ENCODE measurements around the gene MAS1.
"Not testable (repeated sequence)": the region's sequence is repeated elsewhere in the genome, so short reads cannot be mapped to it uniquely, and the experiment has no call there.

The MAS1 gene

DNA sequence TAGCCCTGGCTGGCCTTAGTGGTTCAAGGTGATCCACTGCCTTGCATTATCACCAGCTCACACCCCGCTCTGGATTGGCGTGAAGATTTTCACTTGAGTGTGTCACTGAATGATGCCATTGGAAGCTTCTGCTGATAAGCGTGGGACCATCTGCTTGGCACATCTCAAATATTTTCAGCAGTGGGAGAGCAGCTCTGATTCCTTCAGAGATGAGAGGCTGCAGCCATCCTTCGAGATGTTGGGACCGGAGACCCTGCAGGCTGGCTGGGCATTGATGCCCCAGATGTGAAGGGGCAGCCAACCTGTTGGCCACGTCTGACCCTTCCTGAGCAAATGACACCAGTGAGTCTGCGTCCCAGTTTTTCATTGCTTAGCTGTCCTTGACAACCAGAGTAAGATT is at the start of gene MAS1:
Gene MAS1, plus strand, starts transcription at position 197 of the 400 bp plus-strand sequence. CDS start 15,968 bp downstream, outside the sequence.
- TF ChIP-seq, protein P1, sequence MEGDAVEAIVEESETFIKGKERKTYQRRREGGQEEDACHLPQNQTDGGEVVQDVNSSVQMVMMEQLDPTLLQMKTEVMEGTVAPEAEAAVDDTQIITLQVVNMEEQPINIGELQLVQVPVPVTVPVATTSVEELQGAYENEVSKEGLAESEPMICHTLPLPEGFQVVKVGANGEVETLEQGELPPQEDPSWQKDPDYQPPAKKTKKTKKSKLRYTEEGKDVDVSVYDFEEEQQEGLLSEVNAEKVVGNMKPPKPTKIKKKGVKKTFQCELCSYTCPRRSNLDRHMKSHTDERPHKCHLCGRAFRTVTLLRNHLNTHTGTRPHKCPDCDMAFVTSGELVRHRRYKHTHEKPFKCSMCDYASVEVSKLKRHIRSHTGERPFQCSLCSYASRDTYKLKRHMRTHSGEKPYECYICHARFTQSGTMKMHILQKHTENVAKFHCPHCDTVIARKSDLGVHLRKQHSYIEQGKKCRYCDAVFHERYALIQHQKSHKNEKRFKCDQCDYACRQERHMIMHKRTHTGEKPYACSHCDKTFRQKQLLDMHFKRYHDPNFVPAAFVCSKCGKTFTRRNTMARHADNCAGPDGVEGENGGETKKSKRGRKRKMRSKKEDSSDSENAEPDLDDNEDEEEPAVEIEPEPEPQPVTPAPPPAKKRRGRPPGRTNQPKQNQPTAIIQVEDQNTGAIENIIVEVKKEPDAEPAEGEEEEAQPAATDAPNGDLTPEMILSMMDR (IDR thresholded peaks at IDR 0.05; ENCODE audit: extremely low read depth, missing control alignments), result no peak
- no peak for DNase-seq (ENCODE audit: low spot score)

DNA sequence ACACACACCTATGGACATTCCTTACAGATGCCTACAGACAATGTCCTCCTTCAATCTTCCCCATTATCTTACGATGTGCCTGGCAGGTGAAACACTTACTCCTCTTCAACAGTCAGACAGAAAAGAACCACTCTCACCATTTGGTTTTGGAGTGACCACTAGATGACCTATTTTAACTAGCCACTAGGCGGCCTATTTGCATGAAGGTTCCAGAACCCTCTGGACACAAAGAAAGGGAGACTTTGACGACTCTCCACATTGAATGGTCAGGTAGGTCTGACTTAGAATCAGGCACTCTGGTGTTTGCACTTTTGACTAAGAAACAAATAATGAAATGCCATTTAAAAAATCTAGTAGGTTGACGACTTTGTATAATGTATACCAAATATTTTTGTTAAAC is 48.8 kb upstream of the MAS1 start:
- no peak for DNase-seq (ENCODE audit: low spot score)
- TF ChIP-seq, protein P1 (IDR thresholded peaks at IDR 0.05; ENCODE audit: extremely low read depth, missing control alignments), result no peak

DNA sequence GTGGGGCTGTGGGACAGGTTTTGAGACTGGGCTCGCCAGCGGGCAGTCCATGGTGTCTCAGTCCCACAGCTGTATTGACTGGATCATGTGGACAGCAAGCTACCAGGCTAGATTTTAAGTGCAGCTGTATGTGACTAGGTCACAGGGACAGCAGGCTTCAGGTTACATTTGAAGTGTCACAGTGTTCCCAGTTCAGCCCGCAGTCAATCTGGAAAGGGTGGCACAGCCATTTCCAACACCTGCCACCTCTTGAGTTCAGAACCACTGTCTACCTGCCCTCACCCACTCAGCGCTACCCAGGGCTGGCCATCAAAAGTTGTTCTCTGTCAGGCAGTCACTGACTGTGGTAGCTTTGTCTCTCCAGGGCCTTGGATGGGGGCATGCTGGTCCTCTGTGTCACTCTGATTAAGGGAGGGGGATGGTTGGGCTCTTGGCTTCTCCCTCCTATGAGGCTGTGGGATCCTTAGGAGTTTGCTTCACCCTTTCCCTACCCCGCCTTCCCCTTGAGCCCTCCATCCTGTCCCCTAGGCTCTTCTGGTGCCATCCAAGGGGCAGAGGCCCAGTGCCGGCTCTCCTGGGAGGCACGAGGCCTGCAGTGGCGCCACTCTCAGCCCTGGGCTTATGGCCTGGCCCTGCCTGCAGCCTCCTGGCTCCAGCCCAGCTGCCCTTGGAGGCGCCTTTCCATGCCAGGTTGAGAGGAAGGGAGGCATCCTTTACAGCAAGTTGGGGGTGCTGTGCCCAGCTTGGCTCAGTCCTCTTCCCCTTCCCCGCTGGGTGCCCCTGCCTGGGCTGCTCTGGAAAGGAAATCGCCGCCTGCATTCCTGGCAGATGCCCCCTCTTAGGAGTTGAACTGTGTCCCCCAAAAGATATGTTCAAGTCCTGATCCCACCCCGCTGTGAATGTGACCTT is 45.8 kb upstream of the MAS1 start:
- TF ChIP-seq, protein P1 (IDR thresholded peaks at IDR 0.05; ENCODE audit: extremely low read depth, missing control alignments), result no peak
- no peak for DNase-seq (ENCODE audit: low spot score)

DNA sequence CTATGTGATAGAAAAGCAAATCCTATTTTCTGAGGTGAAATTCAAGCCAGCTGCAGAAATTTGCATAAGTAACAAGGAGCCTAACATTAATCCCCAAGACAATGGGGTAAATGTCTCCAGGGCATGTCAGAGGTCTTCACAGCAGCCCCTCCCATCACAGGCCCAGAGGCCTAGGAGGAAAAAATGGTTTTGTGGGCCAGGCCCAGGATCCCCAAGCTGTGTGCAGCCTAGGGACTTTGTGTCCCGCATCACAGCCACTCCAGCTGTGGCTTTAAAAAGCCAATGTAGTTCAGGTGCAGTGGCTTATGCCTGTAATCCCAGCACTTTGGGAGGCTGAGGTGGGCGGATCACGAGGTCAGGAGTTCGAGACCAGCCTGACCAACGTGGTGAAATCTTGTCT is 42.2 kb upstream of the MAS1 start:
- not testable (repeated sequence) for DNase-seq (ENCODE audit: low spot score)

DNA sequence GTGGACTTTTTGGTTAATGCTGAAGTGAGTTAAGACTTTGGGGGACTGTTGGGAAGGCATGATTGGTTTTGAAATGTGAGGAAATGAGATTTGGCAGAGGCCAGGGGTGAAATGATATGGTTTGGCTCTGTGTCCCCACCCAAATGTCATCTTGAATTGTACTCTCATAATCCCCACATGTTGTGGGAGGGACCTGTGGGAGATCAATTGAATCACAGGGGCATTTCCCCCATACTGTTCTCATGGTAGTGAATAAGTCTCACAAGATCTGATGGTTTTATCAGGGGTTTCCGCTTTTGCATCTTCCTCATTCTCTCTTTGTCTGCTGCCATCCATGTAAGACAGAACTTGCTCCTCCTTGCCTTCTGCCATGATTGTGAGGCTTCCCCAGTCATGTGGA is 40.9 kb upstream of the MAS1 start:
- DNase-seq (ENCODE audit: low spot score), result not testable (repeated sequence)

DNA sequence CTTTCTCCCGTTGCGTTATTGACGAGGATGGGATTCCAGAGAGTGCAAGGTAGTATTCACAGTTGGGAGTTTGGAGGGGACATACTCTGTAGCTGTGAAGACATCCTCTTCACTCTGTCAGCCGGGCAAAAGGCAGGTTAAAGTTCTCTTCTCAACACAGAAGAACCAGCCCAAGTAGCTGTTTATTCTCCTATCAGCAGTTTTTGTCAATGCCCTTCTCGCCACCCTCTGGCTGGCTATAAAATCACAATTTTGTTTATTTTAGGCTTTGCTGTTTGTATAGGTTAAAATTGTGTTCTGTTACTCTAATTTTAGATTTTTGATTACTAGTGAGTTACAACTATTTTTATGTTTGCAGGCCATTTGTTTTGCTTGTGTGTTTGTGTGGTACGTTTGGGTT is 37.9 kb upstream of the MAS1 start:
- TF ChIP-seq, protein P1 (IDR thresholded peaks at IDR 0.05; ENCODE audit: extremely low read depth, missing control alignments), result no peak
- DNase-seq (ENCODE audit: low spot score), result peak; percentile 44

DNA sequence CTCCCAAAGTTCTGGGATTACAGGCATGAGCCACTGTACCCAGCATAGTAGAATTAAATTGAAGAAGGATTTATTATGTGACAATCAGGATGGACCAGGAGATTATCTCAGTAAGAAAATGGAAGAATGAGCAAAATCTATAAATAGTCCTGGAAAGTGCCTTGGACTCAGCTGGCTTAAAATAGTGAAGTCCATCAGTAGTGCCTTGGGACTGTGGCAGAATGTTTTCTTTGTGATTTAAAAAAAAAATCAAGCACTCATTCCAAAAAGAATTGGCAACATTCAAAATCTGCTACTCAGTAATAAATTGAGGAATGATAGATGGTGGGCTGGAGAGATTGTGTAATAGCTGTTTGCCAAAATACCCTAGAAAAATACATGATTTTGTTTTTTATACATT is 37.0 kb upstream of the MAS1 start:
- no peak for DNase-seq (ENCODE audit: low spot score)
- TF ChIP-seq, protein P1 (IDR thresholded peaks at IDR 0.05; ENCODE audit: extremely low read depth, missing control alignments), result no peak

DNA sequence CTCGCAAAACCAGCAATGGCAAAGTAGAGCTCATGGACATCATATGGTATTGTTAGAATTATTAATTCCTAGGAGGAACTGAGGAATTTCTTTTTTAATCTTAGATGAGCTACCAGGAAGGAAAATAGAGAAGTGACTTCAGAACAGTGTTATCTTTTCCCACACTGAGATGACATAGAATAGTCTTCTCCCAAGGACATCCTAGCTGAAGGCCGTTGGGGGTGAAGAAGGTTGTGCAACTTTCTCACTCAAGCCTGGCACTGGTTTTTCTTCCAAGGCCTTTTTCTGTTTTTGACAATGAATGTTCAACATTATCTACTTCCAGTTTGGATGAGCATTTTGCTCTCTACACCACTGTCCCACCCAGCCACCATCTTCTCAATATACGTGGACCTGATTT is 35.8 kb upstream of the MAS1 start:
- no peak for DNase-seq (ENCODE audit: low spot score)
- TF ChIP-seq, protein P1 (IDR thresholded peaks at IDR 0.05; ENCODE audit: extremely low read depth, missing control alignments), result no peak

All from GM20000 (cell line).